Keratinocyte (primary cell): Measurements from ENCODE around the gene EPAS1. TPM values are rescaled to one million over a fixed set of nuclear protein-coding genes. Genes with fewer than 3 reads are reported as not detected.
A peak's percentile ranks its signal among the peaks of the same experiment; 100 is the strongest.

Experiments
- DNase-seq: peaks from one replicate; pipeline ENCODE4 v3.0.0-alpha.2; 2011; ENCODE audit warnings: low read depth, missing footprints, low spot score
- FAIRE-seq: peaks from 2 replicates; lab custom pipeline; 2011; peaks lifted over from hg19 to GRCh38; lab: Jason Lieb, UNC
- H2AFZ ChIP-seq: 2 replicates; pipeline ENCODE4 v1.6.0; 2012; ENCODE audit warnings: low read length, control low read depth, inconsistent platforms; ENCODE audit not compliant: control insufficient read depth
- H3K27ac ChIP-seq: 2 replicates; pipeline ENCODE4 v1.5.1; 2011; ENCODE audit warnings: low read length; ENCODE audit not compliant: control insufficient read depth, insufficient read depth
- H3K27me3 ChIP-seq: 3 replicates; pipeline ENCODE4 v1.6.0; 2011; ENCODE audit warnings: low read length; ENCODE audit not compliant: control insufficient read depth, insufficient read depth; ENCODE audit errors: extremely low read depth
- H3K36me3 ChIP-seq, 2 experiments: 2 replicates in 1 of 2; 3 replicates in 1 of 2; pipeline ENCODE4 v1.5.1; 2011; ENCODE audit warnings: low read length in 2 of 2, mild to moderate bottlenecking in 1 of 2; ENCODE audit not compliant: control insufficient read depth in 2 of 2, insufficient read depth in 2 of 2; ENCODE audit errors: extremely low read depth in 1 of 2
- H3K4me1 ChIP-seq: 3 replicates; pipeline ENCODE4 v1.5.1; 2011; ENCODE audit warnings: low read length; ENCODE audit not compliant: control insufficient read depth, insufficient read depth; ENCODE audit errors: extremely low read depth
- H3K4me2 ChIP-seq: 3 replicates; pipeline ENCODE4 v1.6.0; 2011; ENCODE audit warnings: low read depth, low read length; ENCODE audit not compliant: control insufficient read depth, insufficient read depth; ENCODE audit errors: extremely low read depth
- H3K4me3 ChIP-seq, 3 experiments: fragments of 200-600 bp in 1 of 3; sonication (generic) in 1 of 3; 2 replicates in 2 of 3; 3 replicates in 1 of 3; pipeline ENCODE4 v1.5.1; 2011 to 2016; ENCODE audit warnings: low read length in 3 of 3, mild to moderate bottlenecking in 3 of 3, control low read depth in 2 of 3, inconsistent platforms in 1 of 3, low read depth in 1 of 3, mixed read lengths in 1 of 3, mixed run types in 1 of 3, moderate library complexity in 1 of 3; ENCODE audit not compliant: control insufficient read depth in 2 of 3, insufficient read depth in 2 of 3; ENCODE audit errors: extremely low read depth in 1 of 3
- H3K79me2 ChIP-seq: 2 replicates; pipeline ENCODE4 v1.6.0; 2012; ENCODE audit warnings: low read length; ENCODE audit not compliant: control insufficient read depth, insufficient read depth
- H3K9ac ChIP-seq: 3 replicates; pipeline ENCODE4 v1.6.0; 2011; ENCODE audit warnings: low read length; ENCODE audit not compliant: control insufficient read depth, insufficient read depth; ENCODE audit errors: extremely low read depth
- H3K9me1 ChIP-seq: 3 replicates; pipeline ENCODE4 v1.6.0; 2011; ENCODE audit warnings: low read length; ENCODE audit not compliant: control insufficient read depth, insufficient read depth; ENCODE audit errors: extremely low read depth
- H3K9me3 ChIP-seq: 2 replicates; pipeline ENCODE4 v1.5.1; 2012; ENCODE audit warnings: low read depth, low read length; ENCODE audit not compliant: control insufficient read depth
- H4K20me1 ChIP-seq: 3 replicates; pipeline ENCODE4 v1.6.0; 2011; ENCODE audit warnings: low read length; ENCODE audit not compliant: control insufficient read depth, insufficient read depth; ENCODE audit errors: extremely low read depth
- CTCF ChIP-seq, 3 experiments: IDR thresholded peaks in 1 of 3; conservative IDR thresholded peaks in 1 of 3; optimal IDR thresholded peaks in 1 of 3; 2 replicates in 2 of 3; 3 replicates in 1 of 3; pipeline versions ENCODE3 to v1.5.1; 2011; ENCODE audit warnings: low read length in 3 of 3, mild to moderate bottlenecking in 3 of 3, moderate library complexity in 2 of 3, control low read depth in 1 of 3, inconsistent platforms in 1 of 3; ENCODE audit not compliant: insufficient read depth in 2 of 3; ENCODE audit errors: extremely low read depth in 1 of 3
- EZH2 ChIP-seq: IDR thresholded peaks from one replicate; pipeline ENCODE4 v1.6.1; 2012; ENCODE audit warnings: inconsistent platforms, mild to moderate bottlenecking, low read length, moderate library complexity
- dilution Hi-C: fragments of 300-500 bp; cut with MboI; formaldehyde crosslinking; loops from one replicate; pipeline ENCODE4 v1.7.0; 2020; ENCODE audit warnings: low sequenced_read_pairs; ENCODE audit not compliant: extremely low pct_ligation_motif_present
- polyA plus RNA-seq, 5 experiments: library from polyadenylated mRNA; depleted of rRNA in 3 of 5; stranded (reverse) in 3 of 5; stranded (forward) in 1 of 5; unstranded in 1 of 5; fragments of >200 nt; gene quantifications; 1 replicate in 1 of 5; 2 replicates in 3 of 5; 3 replicates in 1 of 5; pipeline versions ENCODE4 v1.2.1 to v1.2.3, GENCODE V29; 2011 to 2012; ENCODE audit warnings: missing spikeins in 2 of 5, low read depth in 1 of 5, low replicate concordance in 1 of 5

EPAS1 gene
- polyA plus RNA-seq, 1 donor (not counting 4 experiments of a cell fraction or from before 2014, with no cell fraction given), result 96.7 TPM

- FAIRE-seq (no peak), DNase-seq (no peak)
- dilution Hi-C loops, result no loop called here
- no peak for TF ChIP-seq EZH2
- TF ChIP-seq CTCF (optimal IDR thresholded peaks at IDR 0.05 in 1 of 3, IDR thresholded peaks at IDR 0.05 in 1 of 3, conservative IDR thresholded peaks at IDR 0.05 in 1 of 3; ENCODE audit: extremely low read depth in 1 of 3, insufficient read depth in 2 of 3, low read length in 3 of 3), result no peak
- no peaks in the 10 kb centered on the region for H3K79me2 ChIP-seq
- no peak overlapping the region for H3K4me3 ChIP-seq
- no peak overlapping the region for H3K27ac ChIP-seq
- H3K9ac ChIP-seq, result no peak overlapping the region
- no peaks in the 10 kb centered on the region for H3K9me3 ChIP-seq
- H2AFZ ChIP-seq, result no peak overlapping the region
- no peaks in the 10 kb centered on the region for H3K27me3 ChIP-seq
- no peaks in the 10 kb centered on the region for H3K4me1 ChIP-seq
- H3K4me2 ChIP-seq, result no peak overlapping the region
- H3K36me3 ChIP-seq, result peaks cover 44 to 52% of the 10 kb centered on the region in 2 experiments
- H4K20me1 ChIP-seq, result no peaks in the 10 kb centered on the region
- no peaks in the 10 kb centered on the region for H3K9me1 ChIP-seq
These were observed 54.5 kb downstream of the EPAS1 start for GRCh38 chr2:46351750-46352138.

GRCh38 chr2:46352621-46353020, 55.4 kb downstream of the EPAS1 start:
- FAIRE-seq (no peak), DNase-seq (no peak)
- H3K4me3 ChIP-seq, result no peak overlapping the region
- H2AFZ ChIP-seq, result no peak overlapping the region
- dilution Hi-C loops, result no loop called here
- no peaks in the 10 kb centered on the region for H4K20me1 ChIP-seq
- H3K27ac ChIP-seq, result no peak overlapping the region
- H3K9me3 ChIP-seq, result no peaks in the 10 kb centered on the region
- peaks cover 45 to 47% of the 10 kb centered on the region in 2 experiments for H3K36me3 ChIP-seq
- TF ChIP-seq CTCF (optimal IDR thresholded peaks at IDR 0.05 in 1 of 3, IDR thresholded peaks at IDR 0.05 in 1 of 3, conservative IDR thresholded peaks at IDR 0.05 in 1 of 3; ENCODE audit: extremely low read depth in 1 of 3, insufficient read depth in 2 of 3, low read length in 3 of 3), result peak in 1 of 3 experiments; percentile 11
- TF ChIP-seq EZH2, result no peak
- H3K9ac ChIP-seq, result no peak overlapping the region
- no peaks in the 10 kb centered on the region for H3K27me3 ChIP-seq
- no peak overlapping the region for H3K4me2 ChIP-seq
- no peaks in the 10 kb centered on the region for H3K79me2 ChIP-seq
- no peaks in the 10 kb centered on the region for H3K4me1 ChIP-seq
- H3K9me1 ChIP-seq, result no peaks in the 10 kb centered on the region
